Panc1 (cell line): ENCODE data around the gene RNF7.

ENCODE experiments used
- CTCF ChIP-seq: fragments of 450-650 bp; IDR thresholded peaks from 2 replicates; pipeline ENCODE4 v1.5.1; 2017; ENCODE audit warnings: mild to moderate bottlenecking
- TCF7L2 ChIP-seq: IDR thresholded peaks from 2 replicates; pipeline ENCODE4 v1.6.1; 2011; ENCODE audit warnings: mild to moderate bottlenecking, low read depth, low read length, inconsistent platforms
- TF ChIP-seq, protein P1 (sequence below), 2 experiments: IDR thresholded peaks; 2 replicates each; pipeline ENCODE4 v1.6.1; 2011 to 2012; ENCODE audit warnings: low read depth in 2 of 2, control low read depth in 1 of 2, low read length in 1 of 2, mild to moderate bottlenecking in 1 of 2, moderate library complexity in 1 of 2; ENCODE audit not compliant: insufficient read depth in 1 of 2

DNA sequence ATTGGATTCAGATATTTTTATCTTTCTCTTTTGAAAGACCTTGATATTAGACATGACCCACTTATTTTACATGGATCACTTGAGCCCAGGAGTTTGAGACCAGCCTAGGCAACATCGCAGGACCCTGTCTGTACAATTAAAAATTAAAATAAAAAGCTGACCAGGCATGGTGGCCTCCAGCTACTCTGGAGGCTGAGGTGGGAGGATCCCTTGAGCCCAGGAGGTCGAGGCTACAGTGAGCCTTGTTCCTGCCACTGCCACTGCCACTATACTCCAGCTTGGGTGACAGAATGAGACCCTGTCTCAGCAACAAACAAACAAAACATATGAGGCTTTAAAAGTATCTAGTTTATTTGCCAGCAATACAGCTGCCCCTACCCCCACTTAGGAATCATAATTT is 1.6 kb downstream of the RNF7 start:
- TF ChIP-seq TCF7L2 (no peak), CTCF (no peak)
- TF ChIP-seq, protein P1, sequence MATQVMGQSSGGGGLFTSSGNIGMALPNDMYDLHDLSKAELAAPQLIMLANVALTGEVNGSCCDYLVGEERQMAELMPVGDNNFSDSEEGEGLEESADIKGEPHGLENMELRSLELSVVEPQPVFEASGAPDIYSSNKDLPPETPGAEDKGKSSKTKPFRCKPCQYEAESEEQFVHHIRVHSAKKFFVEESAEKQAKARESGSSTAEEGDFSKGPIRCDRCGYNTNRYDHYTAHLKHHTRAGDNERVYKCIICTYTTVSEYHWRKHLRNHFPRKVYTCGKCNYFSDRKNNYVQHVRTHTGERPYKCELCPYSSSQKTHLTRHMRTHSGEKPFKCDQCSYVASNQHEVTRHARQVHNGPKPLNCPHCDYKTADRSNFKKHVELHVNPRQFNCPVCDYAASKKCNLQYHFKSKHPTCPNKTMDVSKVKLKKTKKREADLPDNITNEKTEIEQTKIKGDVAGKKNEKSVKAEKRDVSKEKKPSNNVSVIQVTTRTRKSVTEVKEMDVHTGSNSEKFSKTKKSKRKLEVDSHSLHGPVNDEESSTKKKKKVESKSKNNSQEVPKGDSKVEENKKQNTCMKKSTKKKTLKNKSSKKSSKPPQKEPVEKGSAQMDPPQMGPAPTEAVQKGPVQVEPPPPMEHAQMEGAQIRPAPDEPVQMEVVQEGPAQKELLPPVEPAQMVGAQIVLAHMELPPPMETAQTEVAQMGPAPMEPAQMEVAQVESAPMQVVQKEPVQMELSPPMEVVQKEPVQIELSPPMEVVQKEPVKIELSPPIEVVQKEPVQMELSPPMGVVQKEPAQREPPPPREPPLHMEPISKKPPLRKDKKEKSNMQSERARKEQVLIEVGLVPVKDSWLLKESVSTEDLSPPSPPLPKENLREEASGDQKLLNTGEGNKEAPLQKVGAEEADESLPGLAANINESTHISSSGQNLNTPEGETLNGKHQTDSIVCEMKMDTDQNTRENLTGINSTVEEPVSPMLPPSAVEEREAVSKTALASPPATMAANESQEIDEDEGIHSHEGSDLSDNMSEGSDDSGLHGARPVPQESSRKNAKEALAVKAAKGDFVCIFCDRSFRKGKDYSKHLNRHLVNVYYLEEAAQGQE (IDR thresholded peaks at IDR 0.05; ENCODE audit: insufficient read depth in 1 of 2, low read depth in 2 of 2, low read length in 1 of 2) = no peak
